Non-pigmented ciliary epithelial cell (primary cell): ENCODE results near the gene ABHD17C.
"Not testable (repeated sequence)": the region's sequence is repeated elsewhere in the genome, so short reads cannot be mapped to it uniquely, and the experiment has no call there.

Experiments
- DNase-seq: peaks from one replicate; pipeline ENCODE4 v3.0.0-alpha.2; 2010; ENCODE audit warnings: low read depth

Gene ABHD17C

GRCh38 chr15:80730926-80731325 is 35.8 kb downstream of the ABHD17C start:
- no peak for DNase-seq

- DNase-seq = no peak
These were observed 37.1 kb downstream of the ABHD17C start for GRCh38 chr15:80732167-80732566.

GRCh38 chr15:80732818-80733217 is 37.7 kb downstream of the ABHD17C start:
- DNase-seq = no peak

GRCh38 chr15:80733460-80733859 is 38.4 kb downstream of the ABHD17C start:
- no peak for DNase-seq

- DNase-seq = no peak
These were observed 40.2 kb downstream of the ABHD17C start for GRCh38 chr15:80735344-80735743.

- no peak for DNase-seq
These were observed 41.5 kb downstream of the ABHD17C start for GRCh38 chr15:80736560-80736959.

- no peak for DNase-seq
These were observed 44.8 kb downstream of the ABHD17C start for GRCh38 chr15:80739919-80740318.

GRCh38 chr15:80742081-80742480 is 47.0 kb downstream of the ABHD17C start:
- no peak for DNase-seq

- DNase-seq = no peak
These were observed 48.2 kb downstream of the ABHD17C start for GRCh38 chr15:80743189-80743833.

GRCh38 chr15:80744415-80744814 is 49.3 kb downstream of the ABHD17C start:
- DNase-seq = no peak

- DNase-seq = no peak
These were observed 49.7 kb downstream of the ABHD17C start for GRCh38 chr15:80744826-80745225.

GRCh38 chr15:80745888-80746287 is 50.8 kb downstream of the ABHD17C start:
- DNase-seq = no peak

- DNase-seq = no peak
These were observed 52.4 kb downstream of the ABHD17C start for GRCh38 chr15:80747317-80748053.

- no peak for DNase-seq
These were observed 54.5 kb downstream of the ABHD17C start for GRCh38 chr15:80749589-80749988.

- no peak for DNase-seq
These were observed 55.5 kb downstream of the ABHD17C start for GRCh38 chr15:80750575-80750974.

- DNase-seq = no peak
These were observed 57.1 kb downstream of the ABHD17C start for GRCh38 chr15:80752204-80752603.

GRCh38 chr15:80753161-80753560 is 58.1 kb downstream of the ABHD17C start:
- DNase-seq = no peak

GRCh38 chr15:80754014-80754413 is 58.9 kb downstream of the ABHD17C start:
- DNase-seq = no peak

- DNase-seq = no peak
These were observed 60.8 kb downstream of the ABHD17C start for GRCh38 chr15:80755885-80756284.

- DNase-seq = no peak
These were observed 63.1 kb downstream of the ABHD17C start for GRCh38 chr15:80758130-80758745.

- no peak for DNase-seq
These were observed 65.8 kb downstream of the ABHD17C start for GRCh38 chr15:80760960-80761359.

- DNase-seq = no peak
These were observed 66.6 kb downstream of the ABHD17C start for GRCh38 chr15:80761754-80762153.

- not testable (repeated sequence) for DNase-seq
These were observed 68.1 kb downstream of the ABHD17C start for GRCh38 chr15:80763235-80763634.
